BLaER1 (cell line): ENCODE results near the gene CES4A.
A peak's percentile ranks its signal among the peaks of the same experiment; 100 is the strongest.
"Not testable (repeated sequence)": the region's sequence is repeated elsewhere in the genome, so short reads cannot be mapped to it uniquely, and the experiment has no call there.

Experiments used
- H3K27ac ChIP-seq: shearing (Covaris generic); formaldehyde crosslinking; 2 replicates; pipeline ENCODE4 v1.8.1; 2022
- H3K27me3 ChIP-seq: shearing (Covaris generic); formaldehyde crosslinking; 2 replicates; pipeline ENCODE4 v1.8.1; 2022
- H3K36me3 ChIP-seq: shearing (Covaris generic); formaldehyde crosslinking; 2 replicates; pipeline ENCODE4 v1.8.1; 2022
- H3K4me1 ChIP-seq: shearing (Covaris generic); formaldehyde crosslinking; 2 replicates; pipeline ENCODE4 v1.8.1; 2022
- H3K4me2 ChIP-seq: shearing (Covaris generic); formaldehyde crosslinking; 2 replicates; pipeline ENCODE4 v1.8.1; 2022
- H3K4me3 ChIP-seq: shearing (Covaris generic); formaldehyde crosslinking; 2 replicates; pipeline ENCODE4 v1.8.1; 2022
- H3K9ac ChIP-seq: shearing (Covaris generic); formaldehyde crosslinking; 2 replicates; pipeline ENCODE4 v1.8.1; 2022
- H3K9me3 ChIP-seq: shearing (Covaris generic); formaldehyde crosslinking; 2 replicates; pipeline ENCODE4 v1.8.1; 2022
- H4K20me1 ChIP-seq: shearing (Covaris generic); formaldehyde crosslinking; 2 replicates; pipeline ENCODE4 v1.8.1; 2022
- Cebpa-rat ChIP-seq: shearing (Covaris generic); IDR thresholded peaks from 2 replicates; pipeline ENCODE4 v1.8.1; 2022

Gene CES4A

GRCh38 chr16:66954097-66954659 is 34.2 kb upstream of the CES4A start:
- Histone ChIP-seq H3K36me3 (no peaks in the 10 kb centered on the region), H3K27ac (no peak overlapping the region), H3K9me3 (0 out of 2 replicates have a peak, but pooled peaks cover 7% of the 10 kb centered on the region), H3K27me3 (peaks cover 34% of the 10 kb centered on the region), H3K4me2 (no peak overlapping the region), H4K20me1 (0 out of 2 replicates have a peak, but pooled peaks cover under 1% of the 10 kb centered on the region), H3K4me3 (no peak overlapping the region), H3K9ac (no peak overlapping the region), H3K4me1 (peaks cover 8% of the 10 kb centered on the region)
- TF ChIP-seq Cebpa-rat, result no peak

GRCh38 chr16:66955363-66956153 is 32.8 kb upstream of the CES4A start:
- not testable (repeated sequence) for H3K4me3 ChIP-seq, H3K9me3 ChIP-seq, H3K36me3 ChIP-seq, H3K27ac ChIP-seq, H3K4me2 ChIP-seq, H4K20me1 ChIP-seq, H3K9ac ChIP-seq
- H3K27me3 ChIP-seq, result peaks cover 20% of the 10 kb centered on the region
- H3K4me1 ChIP-seq, result peaks cover 20% of the 10 kb centered on the region

DNA sequence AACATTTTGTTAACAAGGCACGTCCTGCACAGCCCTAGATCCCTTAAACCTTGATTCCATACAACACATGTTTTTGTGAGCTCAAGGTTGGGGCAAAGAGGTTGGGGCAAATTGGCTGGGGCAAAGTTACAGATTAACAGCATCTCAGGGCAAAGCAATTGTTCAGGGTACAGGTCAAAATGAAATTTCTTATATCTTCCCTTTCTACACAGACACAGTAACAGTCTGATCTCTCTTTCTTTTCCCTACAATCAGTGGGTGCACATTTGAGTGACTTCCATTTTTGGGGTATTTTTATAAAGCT is 32.3 kb upstream of the CES4A start:
- not testable (repeated sequence) for H3K4me3 ChIP-seq, H4K20me1 ChIP-seq, H3K9me3 ChIP-seq, H3K27ac ChIP-seq, H3K9ac ChIP-seq, H3K36me3 ChIP-seq, H3K4me2 ChIP-seq
- H3K4me1 ChIP-seq, result peaks cover 26% of the 10 kb centered on the region
- H3K27me3 ChIP-seq, result peaks cover 14% of the 10 kb centered on the region

DNA sequence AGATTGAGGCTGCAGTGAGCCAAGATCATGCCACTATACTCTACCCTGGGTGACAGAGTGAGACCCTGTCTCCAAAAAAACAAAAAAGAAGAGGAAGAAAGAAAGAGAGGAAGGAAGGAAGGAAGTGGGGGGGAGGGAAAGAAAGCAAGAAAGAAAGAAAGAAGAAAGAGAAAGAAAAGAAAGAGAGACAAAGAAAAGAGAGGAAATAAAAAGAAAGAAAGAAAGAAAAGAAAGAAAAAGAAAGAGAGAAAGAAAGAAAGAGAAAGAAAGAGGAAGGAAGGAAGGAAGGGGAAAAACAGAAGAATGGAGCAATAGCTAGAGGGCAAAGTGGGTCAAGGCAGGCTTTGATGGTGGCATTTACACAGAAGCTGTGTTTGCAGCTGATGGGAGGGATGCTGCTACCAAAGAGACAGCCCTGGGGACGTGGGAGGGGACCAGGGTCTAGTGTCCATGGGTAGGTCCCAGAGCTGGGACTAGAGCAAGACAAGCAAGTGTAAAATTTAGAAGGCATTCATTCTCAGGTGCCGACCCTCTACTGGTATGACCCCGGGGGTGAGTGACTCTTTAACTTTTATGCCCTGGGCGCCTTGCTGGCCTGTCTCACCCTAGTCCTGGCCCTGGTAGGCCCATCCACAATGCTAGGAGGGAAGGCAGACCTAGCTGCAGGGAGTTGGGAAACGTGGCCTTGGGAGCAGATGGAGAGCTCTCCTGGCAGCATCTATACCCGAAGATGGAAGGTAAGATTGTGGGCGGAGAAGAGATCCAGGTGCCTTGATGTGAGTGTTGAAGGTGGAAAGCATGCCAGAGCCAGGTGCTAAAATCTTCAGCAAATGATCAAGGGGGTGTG is 29.3 kb upstream of the CES4A start:
- no peaks in the 10 kb centered on the region for H3K36me3 ChIP-seq
- H3K27ac ChIP-seq, result peak overlapping the region; percentile 27; the same call in 1 of the 2 replicates
- peaks cover 42% of the 10 kb centered on the region for H3K4me1 ChIP-seq
- H3K9me3 ChIP-seq, result no peaks in the 10 kb centered on the region
- no peaks in the 10 kb centered on the region for H3K27me3 ChIP-seq
- H4K20me1 ChIP-seq, result no peaks in the 10 kb centered on the region
- no peak overlapping the region for H3K9ac ChIP-seq
- peak overlapping the region; percentile 73 for H3K4me2 ChIP-seq
- no peak for TF ChIP-seq Cebpa-rat
- no peak overlapping the region for H3K4me3 ChIP-seq

DNA sequence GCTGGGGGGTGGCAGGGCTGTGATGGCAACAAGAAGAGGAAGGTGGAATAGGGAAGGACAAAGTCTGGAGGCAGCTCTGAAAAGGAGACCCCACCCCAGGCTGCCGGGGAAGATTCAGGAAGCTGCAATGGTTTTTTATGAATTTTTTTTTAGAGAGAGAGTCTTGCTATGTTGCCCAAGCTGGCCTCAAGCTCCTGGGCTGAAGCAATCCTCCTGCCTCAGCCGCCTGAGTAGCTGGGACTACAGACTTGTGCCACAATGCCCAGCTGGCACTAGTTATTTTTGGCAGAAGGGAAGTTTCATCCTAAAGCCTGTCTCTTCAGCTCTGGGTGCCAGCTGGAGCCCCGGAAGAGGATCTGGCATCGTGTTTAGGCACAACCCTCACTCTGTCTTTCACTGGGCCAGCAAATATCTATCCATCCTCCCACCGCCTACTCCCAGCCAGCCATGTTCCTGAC is 28.7 kb upstream of the CES4A start:
- Histone ChIP-seq H3K4me2 (peak overlapping the region; percentile 73), H3K9ac (no peak overlapping the region), H3K27me3 (no peaks in the 10 kb centered on the region), H3K4me1 (peaks cover 42% of the 10 kb centered on the region), H3K9me3 (no peaks in the 10 kb centered on the region), H3K27ac (peak overlapping the region; percentile 27; the same call in 1 of the 2 replicates), H3K36me3 (no peaks in the 10 kb centered on the region), H4K20me1 (no peaks in the 10 kb centered on the region), H3K4me3 (no peak overlapping the region)
- no peak for TF ChIP-seq Cebpa-rat

DNA sequence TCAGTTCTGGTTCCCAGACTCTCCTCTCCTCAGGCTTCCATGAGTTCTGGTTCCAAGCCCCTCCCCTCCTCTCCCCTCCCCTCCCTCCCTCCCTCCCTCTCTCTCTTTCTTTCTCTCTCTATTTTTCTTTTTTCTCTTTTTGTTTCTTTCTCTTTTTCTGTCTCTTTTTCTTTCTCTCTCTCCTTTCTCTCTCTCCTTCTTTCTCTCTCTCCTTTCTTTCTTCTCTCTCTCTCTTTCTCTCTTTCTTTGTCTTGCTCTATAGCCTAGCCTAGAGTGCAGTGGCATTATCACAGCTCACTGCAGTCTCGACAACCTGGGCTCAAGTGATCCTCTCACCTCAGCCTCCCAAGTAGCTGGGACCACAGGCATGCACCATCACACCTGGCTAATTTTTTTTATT is 28.1 kb upstream of the CES4A start:
- H3K9ac ChIP-seq, result no peak overlapping the region
- peaks cover 42% of the 10 kb centered on the region for H3K4me1 ChIP-seq
- no peaks in the 10 kb centered on the region for H3K9me3 ChIP-seq
- peak overlapping the region; percentile 27; the same call in 1 of the 2 replicates for H3K27ac ChIP-seq
- H3K4me2 ChIP-seq, result peak overlapping the region; percentile 73; the same call in 1 of the 2 replicates
- no peaks in the 10 kb centered on the region for H3K27me3 ChIP-seq
- H3K36me3 ChIP-seq, result no peaks in the 10 kb centered on the region
- no peak for TF ChIP-seq Cebpa-rat
- no peaks in the 10 kb centered on the region for H4K20me1 ChIP-seq
- H3K4me3 ChIP-seq, result no peak overlapping the region

DNA sequence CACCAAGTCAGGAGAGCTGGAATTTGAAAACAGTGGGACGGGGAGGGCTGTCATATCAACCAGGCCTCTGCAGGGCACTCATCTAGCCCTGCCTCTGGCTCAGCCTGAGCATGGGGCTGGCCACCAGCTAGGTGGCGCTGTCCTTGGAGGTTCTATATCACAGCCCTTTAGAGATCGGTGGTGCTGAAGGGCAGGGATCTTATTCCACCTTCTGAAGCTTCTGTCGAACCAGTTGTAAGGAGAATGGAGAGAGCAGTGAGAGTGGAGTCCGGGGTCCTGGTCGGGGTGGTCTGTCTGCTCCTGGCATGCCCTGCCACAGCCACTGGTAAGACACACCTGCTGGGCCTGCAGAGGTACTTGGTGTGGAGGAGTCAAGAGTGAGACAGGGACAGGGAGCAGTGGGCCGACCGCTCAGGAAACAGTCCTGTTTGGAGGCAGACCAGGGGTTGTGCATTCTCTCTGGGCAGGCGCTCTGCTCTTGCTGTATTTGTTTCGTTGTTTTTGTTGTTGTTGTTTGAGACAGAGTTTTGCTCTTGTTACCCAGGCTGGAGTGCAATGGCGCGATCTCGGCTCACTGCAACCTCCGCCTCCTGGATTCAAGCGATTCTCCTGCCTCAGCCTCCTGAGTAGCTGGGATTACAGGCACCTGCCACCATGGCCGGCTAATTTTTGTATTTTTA is 27.2 kb upstream of the CES4A start, which contains the start of gene CES3:
CES3 (plus strand) TSS at position 202 of the 680 bp plus-strand sequence; CDS start at position 244, 42 bp downstream.
- no peak within 1 kb of the TSS for H3K4me3 ChIP-seq
- no peak for TF ChIP-seq Cebpa-rat
- H3K27ac ChIP-seq, result peak within 1 kb of the TSS; percentile 66
- H3K4me2 ChIP-seq, result peak within 1 kb of the TSS; percentile 73
- H3K9ac ChIP-seq, result 0 out of 2 replicates have a peak within 1 kb of the TSS, but pooled peaks have one; percentile 31
- H3K36me3 ChIP-seq, result no peaks in the 10 kb centered on the region
- no peaks in the 10 kb centered on the region for H3K27me3 ChIP-seq
- no peaks in the 10 kb centered on the region for H3K9me3 ChIP-seq
- H4K20me1 ChIP-seq, result no peaks in the 10 kb centered on the region
- H3K4me1 ChIP-seq, result peaks cover 42% of the 10 kb centered on the region

DNA sequence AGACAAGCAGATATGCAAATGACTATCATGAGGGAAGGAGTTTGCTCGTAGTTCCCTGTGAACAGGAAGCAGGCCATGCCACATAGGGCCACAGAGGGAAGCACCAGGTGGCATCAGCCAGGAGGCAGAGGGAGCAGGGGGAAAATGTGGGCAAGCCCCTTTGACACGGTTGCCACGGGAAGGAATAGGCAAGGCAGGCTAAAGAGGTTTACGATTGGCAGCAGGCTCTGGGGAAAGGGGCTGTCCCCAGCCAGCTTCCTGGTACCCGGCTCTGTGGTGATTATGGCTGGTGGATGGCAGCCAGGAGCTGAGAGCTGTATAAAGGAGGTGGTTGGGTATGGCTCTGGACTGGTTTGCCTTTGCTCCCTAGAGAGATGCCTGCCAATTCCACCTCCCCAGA is 26.5 kb upstream of the CES4A start:
- Histone ChIP-seq H3K4me2 (peak overlapping the region; percentile 71), H3K27me3 (no peaks in the 10 kb centered on the region)

DNA sequence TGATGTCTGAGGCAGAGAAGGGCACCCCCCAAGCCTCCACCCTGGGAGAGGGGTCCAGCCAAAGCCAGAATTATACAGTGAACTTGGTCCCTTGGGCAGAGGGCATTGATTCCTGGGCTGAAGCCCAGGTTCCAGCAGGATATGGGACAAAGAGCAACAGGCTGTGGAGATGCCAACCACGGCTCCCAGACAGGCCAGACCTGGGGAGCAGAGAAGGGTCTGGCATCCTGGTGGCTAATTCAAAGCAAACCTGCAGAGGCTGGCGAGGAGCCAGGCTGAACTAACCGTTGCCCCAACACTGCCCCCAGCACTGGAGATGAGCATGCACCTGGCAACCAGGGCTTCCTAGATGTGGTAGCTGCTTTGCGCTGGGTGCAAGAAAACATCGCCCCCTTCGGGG is 24.3 kb upstream of the CES4A start:
- Histone ChIP-seq H3K4me2 (no peak overlapping the region), H3K4me3 (no peak overlapping the region), H3K36me3 (no peaks in the 10 kb centered on the region), H3K9ac (no peak overlapping the region), H3K27ac (no peak overlapping the region), H3K9me3 (no peaks in the 10 kb centered on the region), H4K20me1 (no peaks in the 10 kb centered on the region), H3K27me3 (no peaks in the 10 kb centered on the region), H3K4me1 (peaks cover 35% of the 10 kb centered on the region)
- TF ChIP-seq Cebpa-rat, result no peak

More for the DNA sequence above, 26.5 kb upstream of the CES4A start:
- Histone ChIP-seq H3K9me3 (no peaks in the 10 kb centered on the region), H3K4me3 (no peak overlapping the region), H3K27ac (peak overlapping the region; percentile 66), H3K36me3 (no peaks in the 10 kb centered on the region), H3K9ac (0 out of 2 replicates have a peak overlapping the region, but pooled peaks have one; percentile 31), H4K20me1 (no peaks in the 10 kb centered on the region), H3K4me1 (peaks cover 42% of the 10 kb centered on the region)
- no peak for TF ChIP-seq Cebpa-rat
